ENCODE measurements around the gene MRPL52.
"Not testable (repeated sequence)": the region's sequence is repeated elsewhere in the genome, so short reads cannot be mapped to it uniquely, and the experiment has no call there.

Gene MRPL52

DNA sequence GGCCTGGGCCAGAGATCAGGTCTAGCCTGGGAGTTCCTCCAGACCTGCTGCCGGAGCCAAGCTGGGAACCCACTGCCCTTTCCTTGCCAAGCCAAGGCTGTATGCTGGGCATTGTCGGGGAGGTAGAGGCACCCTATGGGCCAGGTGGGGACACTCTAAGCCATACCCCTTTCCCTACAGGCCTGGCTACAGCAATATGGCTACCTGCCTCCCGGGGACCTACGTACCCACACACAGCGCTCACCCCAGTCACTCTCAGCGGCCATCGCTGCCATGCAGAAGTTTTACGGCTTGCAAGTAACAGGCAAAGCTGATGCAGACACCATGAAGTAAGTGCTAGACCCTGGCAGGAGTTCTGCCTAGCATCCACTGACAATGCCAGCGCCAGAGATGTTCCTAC lies 11.6 kb downstream of the MRPL52 start:
- no peak for DNase-seq

DNA sequence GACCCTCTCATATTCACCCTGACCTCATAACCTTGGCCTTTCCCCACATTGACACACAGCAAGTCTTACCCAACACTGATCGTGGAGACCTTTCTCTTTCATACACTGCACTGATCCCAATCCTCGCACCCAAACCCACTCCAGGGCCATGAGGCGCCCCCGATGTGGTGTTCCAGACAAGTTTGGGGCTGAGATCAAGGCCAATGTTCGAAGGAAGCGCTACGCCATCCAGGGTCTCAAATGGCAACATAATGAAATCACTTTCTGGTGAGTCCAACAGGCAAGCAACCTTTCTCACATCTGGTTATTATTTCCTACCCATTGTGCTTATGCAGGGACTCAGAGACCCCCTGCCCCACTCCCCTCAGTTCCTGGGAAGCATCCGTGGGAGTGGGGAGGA lies 12.1 kb downstream of the MRPL52 start:
- no peak for DNase-seq

DNA sequence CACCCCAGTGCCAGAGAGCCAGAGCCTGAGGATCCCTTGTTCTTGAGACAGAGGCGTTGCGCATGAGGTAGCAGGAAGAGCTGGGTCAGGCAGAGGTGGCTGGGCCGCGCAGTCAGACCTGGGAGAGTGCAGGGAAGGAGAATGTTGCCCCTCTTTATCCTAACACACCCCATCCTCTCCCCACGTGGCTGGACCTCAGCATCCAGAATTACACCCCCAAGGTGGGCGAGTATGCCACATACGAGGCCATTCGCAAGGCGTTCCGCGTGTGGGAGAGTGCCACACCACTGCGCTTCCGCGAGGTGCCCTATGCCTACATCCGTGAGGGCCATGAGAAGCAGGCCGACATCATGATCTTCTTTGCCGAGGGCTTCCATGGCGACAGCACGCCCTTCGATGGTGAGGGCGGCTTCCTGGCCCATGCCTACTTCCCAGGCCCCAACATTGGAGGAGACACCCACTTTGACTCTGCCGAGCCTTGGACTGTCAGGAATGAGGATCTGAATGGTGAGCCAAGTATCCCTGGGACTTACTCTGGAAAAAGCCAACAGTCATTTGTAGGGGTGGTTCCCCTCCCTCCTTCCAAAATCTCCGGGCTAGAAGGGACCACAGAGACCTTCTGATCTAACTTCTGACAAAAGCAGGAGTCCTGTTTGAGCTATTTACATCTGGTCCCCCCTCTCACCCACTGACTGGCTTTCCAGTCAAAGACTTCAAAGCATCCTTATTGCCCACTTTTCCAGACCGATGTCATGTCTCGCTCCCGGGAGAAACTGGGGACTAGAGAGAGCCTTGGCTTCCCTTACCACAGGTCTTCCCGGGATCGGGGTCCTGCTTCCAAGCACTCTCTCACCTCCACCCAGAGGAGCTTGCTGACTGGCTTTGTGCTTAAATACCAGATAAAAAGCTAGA lies 12.8 kb downstream of the MRPL52 start:
- no peak for DNase-seq

DNA sequence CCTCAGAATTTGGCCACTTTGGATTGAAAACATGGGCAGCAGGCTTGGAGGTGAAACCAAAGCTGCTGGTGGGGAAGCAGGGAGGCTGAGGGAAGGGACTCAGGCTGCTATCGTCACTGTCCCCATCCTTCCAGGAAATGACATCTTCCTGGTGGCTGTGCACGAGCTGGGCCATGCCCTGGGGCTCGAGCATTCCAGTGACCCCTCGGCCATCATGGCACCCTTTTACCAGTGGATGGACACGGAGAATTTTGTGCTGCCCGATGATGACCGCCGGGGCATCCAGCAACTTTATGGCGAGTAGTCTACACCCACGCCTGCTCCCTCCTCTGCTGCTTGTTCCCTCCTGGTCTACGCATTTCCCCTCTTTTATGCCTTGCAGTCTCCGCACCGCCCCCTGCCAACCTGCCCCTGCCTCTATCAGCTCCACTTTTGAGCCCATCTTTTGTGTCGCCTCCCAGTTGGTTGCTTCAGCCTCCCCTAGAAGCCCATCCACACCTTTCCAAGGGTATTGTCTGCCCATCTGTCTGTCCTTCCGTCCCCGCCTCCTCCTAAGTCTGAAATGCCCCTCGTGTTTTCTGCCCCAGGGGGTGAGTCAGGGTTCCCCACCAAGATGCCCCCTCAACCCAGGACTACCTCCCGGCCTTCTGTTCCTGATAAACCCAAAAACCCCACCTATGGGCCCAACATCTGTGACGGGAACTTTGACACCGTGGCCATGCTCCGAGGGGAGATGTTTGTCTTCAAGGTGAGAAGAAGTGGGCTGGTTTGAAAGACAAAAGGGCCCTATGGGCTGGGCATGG lies 13.6 kb downstream of the MRPL52 start:
- DNase-seq = no peak

DNA sequence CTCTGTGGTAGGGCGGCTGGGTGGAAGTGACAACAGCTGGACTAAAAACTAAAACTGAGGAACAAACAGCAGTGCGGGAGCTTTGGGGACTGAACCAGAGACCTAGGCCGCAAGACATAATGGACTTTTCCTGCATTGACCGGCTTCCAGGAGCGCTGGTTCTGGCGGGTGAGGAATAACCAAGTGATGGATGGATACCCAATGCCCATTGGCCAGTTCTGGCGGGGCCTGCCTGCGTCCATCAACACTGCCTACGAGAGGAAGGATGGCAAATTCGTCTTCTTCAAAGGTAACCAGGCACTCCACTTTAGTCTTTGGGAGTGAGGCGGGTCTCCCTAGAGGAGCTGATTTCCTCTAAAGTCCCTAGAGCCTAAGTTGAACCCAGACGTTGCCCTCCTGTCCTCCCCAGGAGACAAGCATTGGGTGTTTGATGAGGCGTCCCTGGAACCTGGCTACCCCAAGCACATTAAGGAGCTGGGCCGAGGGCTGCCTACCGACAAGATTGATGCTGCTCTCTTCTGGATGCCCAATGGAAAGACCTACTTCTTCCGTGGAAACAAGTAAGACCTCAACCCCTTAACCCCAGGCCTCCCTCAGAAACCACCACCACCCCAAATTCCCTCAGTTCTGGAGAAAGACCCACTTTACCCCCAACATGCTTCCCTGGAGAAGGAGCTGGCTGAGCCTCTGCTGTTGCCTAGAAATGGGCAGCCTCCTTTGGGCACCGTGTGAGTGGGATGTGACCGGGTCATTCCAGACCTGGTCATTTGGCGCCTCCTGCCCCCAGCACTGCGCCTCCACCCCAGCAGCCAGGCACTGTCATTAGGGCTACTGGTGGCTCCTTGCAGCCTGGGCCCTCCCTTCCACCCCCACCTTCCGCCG lies 14.8 kb downstream of the MRPL52 start:
- no peak for DNase-seq

DNA sequence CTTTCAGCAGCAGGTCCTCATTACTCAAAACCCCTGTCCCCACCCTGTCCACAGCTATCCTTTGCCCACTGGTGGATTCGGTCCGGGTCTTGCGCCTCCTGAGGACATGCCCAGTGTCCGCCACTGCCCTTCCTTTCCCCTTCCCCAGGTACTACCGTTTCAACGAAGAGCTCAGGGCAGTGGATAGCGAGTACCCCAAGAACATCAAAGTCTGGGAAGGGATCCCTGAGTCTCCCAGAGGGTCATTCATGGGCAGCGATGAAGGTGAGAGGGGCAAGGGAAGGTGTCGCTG lies 15.4 kb downstream of the MRPL52 start:
- no peak for DNase-seq

DNA sequence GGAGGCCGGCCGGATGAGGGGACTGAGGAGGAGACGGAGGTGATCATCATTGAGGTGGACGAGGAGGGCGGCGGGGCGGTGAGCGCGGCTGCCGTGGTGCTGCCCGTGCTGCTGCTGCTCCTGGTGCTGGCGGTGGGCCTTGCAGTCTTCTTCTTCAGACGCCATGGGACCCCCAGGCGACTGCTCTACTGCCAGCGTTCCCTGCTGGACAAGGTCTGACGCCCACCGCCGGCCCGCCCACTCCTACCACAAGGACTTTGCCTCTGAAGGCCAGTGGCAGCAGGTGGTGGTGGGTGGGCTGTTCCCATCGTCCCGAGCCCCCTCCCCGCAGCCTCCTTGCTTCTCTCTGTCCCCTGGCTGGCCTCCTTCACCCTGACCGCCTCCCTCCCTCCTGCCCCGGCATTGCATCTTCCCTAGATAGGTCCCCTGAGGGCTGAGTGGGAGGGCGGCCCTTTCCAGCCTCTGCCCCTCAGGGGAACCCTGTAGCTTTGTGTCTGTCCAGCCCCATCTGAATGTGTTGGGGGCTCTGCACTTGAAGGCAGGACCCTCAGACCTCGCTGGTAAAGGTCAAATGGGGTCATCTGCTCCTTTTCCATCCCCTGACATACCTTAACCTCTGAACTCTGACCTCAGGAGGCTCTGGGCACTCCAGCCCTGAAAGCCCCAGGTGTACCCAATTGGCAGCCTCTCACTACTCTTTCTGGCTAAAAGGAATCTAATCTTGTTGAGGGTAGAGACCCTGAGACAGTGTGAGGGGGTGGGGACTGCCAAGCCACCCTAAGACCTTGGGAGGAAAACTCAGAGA lies 16.3 kb downstream of the MRPL52 start:
- DNase-seq = no peak

DNA sequence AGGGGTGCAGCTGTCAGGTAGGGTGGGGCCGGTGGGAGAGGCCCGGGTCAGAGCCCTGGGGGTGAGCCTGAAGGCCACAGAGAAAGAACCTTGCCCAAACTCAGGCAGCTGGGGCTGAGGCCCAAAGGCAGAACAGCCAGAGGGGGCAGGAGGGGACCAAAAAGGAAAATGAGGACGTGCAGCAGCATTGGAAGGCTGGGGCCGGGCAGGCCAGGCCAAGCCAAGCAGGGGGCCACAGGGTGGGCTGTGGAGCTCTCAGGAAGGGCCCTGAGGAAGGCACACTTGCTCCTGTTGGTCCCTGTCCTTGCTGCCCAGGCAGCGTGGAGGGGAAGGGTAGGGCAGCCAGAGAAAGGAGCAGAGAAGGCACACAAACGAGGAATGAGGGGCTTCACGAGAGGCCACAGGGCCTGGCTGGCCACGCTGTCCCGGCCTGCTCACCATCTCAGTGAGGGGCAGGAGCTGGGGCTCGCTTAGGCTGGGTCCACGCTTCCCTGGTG lies 17.2 kb downstream of the MRPL52 start:
- no peak for DNase-seq

DNA sequence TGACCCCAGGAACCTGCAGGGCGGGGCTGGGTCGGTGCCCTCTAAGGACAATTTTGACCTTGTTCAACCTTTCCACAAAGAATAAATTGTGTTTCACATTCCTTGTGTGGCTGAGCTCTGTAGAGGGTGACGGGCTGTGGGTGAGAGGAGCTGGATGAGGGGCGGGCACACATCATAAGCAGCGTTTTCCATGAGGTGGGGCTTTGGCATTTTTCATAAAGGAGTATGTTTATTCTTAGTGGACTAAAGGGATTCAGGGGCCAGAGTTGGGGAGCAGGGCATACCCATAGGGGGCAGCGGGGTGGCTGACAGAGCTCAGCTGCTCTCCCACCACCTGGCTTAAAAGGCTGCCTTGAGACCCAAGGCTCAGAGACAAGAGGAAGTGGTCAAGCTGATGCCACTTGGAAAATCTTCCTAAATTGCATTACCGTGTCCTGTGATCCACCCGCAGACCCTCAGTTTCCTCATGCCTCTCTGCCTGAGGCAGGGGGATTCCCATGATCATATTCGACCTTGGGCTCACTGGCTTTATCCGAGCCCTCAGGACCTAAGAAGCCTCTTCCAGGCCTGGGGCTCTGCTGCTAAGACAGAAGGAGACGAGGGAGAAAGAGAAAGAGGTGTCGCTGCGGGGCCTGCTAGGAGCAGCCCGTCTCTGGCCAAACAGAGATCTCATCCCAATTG lies 18.1 kb downstream of the MRPL52 start:
- no peak for DNase-seq

DNA sequence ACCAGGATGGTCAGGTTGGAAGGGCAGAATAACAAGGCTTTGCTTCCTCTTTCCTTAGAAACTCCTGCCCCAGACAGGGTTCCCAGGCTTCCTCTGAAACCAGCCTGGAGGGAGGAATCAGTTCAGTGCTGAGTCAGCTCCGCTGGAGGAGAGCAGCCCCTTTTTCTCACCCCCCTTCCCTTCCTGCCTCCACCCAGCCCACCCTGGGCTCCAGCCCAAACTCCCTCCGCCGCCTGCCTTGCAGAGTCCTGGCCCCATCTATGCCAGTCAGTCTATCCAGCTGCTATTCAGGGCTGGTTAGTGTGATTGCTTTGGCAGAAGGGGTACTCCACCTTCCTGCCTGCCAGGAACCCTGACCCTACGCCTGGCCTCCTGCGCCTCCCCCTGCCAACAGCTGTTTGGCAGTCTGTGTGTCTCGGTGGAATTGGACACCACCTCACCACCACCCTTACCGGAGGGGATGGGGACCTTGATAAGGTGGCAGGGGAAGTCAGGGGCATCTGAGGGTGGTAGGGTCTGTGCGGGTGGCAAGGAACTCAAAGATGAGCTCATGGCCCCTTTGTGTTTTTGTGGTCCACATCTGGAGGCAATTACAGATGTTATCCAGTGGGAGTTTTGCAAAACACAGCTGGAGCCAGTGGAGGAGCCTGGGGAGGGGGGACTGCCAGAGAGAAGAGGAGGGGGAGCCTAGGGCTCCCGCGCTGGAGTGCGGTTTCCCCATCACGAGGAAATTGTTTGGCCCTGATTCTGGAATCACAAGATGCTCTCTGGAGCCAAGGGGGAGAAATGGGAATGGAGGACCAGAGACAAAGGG lies 18.9 kb downstream of the MRPL52 start:
- no peak for DNase-seq

DNA sequence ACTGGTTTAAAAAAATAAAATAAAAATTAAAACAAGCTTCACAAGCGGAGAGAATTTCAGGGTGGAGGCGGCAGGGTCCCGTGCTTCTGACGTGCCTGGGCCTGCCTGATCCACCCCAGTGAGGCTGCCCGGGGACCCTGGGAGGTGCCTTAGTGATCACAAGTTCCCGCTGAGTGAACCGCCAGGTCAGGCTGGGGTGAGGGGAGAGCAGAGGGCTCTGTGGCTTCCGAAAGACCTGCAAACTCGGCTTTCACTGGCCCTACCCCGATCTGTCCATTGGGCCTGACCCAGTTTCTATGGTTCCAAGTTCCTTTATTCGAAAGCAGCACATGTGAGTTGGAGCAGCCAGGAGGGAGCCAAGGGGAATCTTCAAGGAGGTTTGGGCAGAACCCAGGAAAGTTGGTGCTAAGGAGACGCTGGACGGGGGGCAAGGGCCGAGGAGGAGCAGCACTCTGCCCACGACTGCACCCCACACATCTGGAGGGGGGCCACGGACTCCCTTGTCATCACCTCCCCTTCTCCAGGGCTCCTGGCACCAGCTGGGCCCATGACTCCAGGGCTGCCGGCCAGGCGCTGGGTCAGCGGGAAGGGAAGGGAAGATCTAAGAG lies 19.6 kb downstream of the MRPL52 start:
- no peak for DNase-seq

DNA sequence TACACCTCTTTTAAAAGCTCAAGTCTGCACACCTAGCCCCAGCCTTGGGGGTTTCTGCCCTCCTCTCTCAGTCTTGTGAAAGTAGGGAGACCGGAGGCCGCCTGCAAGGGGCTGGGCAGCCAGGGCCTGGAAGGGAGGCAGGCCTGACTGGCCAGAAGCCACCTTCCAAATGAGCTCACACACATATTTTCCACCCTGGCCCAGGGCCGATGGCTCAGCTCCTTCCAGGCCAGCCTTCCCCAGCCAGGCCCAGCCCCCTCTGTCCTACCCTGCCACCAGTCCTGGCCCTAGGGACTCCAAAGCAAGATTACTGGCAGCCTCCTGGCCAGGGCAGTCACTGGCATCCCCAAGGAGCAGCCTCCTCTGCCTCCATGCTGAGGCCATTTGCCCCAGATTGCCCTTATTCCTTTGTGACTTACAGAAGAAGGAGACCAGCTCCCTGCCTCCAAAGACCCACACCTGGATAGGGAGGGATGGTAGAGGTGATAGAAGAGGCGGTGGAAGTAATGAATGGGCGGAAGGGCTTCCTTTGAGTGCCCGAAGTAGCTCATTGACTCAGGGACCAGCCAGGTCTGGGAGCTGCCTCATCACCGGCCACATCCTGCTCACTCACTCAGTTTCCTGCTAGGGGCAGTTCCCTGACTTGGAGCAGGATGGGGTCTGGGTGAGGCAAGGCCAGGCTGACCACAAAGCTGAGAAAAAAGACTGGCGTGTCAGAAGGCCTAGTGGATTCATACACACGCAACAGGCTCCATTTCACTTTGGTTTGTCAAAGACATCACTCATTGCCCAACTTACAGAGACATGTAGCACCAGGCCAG lies 21.5 kb downstream of the MRPL52 start:
- DNase-seq = no peak

DNA sequence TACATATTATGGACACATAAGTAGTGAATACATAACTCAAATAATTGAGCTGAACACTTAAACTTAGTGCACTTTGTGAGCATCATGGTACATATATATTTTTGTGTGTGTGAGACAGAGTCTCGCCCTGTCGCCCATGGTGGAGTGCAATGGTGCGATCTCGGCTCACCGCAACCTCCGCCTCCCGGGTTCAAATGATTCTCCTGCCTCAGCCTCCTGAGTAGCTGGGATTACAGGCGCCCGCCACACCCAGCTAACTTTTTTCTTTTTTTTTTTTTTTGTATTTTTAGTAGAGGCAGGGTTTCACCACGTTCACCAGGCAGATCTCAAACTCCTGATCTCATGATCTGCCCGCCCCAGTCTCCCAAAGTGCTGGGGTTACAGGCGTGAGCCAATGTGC lies 22.5 kb downstream of the MRPL52 start:
- DNase-seq = not testable (repeated sequence)

DNA sequence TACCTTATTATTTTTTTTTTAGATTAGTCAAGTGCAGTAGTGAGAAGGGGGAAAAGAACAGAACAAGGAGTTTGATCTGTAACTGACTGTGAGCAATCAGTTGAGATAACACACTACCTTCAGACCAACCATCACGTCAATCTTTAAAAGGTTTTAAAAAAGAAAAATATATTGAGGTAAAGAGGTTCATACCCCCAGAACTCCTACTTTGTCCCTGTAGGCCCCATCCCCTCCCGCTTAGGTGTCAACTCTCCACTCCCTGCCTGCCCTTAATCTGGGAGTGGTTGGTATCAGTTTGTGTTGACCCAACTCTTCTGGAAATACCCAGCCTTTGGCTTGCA lies 22.9 kb downstream of the MRPL52 start:
- DNase-seq = no peak

DNA sequence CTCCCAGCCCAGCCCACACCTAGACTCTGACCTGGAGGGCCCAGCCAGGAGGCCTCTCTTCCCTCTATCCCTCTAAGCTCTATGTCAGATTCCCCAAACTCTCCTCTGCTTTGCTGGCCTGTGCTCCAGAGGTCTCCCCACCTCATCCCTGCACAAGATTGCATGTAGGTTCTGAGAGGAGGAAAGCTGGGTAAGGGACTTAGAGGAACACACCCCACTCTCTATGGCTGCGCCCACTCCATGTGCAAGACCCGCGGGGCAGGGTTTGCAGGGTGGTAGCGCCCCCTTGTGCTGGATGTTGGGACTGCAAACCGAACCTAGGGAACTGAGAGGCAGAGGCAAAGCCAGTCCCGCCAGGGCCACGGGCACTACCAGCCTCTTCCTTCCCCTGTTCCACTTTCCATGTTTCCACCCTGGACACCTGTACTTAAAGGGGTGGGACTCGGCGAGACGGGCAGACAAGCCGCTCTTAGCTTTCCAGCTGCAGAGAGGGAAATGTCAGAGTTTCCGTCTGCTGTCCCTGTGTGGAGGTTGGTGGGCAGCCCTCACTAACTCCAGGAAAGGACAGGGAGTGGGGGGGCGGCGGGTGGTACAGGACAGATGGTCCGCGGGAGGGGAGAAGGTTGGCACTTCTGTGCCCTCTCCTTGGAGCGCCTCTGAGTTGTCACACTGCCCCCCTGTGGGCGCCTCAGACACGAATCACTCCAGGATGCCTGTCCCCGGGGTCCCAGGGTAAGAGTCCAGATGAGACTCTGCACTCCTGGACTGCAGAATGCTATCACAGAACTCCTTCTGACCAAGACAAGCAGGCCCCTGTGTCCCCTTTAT lies 23.5 kb downstream of the MRPL52 start:
- no peak for DNase-seq

DNA sequence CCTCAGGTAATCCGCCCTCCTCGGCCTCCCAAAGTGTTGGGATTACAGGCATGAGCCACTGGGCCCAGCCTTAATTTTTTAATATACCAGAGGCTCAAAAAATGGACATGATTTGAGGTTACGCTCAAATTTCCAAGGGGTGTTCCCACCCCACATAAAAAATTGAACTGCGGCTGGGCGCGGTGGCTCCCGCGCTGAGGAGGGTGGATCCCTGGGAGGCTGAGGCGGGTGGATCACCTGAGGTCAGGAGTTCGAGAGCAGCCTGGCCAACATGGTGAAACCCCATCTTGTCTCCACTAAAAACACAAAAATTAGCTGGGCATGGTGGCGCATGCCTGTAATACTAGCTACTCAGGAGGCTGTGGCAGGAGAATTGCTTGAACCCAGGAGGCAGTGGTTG lies 24.6 kb downstream of the MRPL52 start:
- DNase-seq = not testable (repeated sequence)

DNA sequence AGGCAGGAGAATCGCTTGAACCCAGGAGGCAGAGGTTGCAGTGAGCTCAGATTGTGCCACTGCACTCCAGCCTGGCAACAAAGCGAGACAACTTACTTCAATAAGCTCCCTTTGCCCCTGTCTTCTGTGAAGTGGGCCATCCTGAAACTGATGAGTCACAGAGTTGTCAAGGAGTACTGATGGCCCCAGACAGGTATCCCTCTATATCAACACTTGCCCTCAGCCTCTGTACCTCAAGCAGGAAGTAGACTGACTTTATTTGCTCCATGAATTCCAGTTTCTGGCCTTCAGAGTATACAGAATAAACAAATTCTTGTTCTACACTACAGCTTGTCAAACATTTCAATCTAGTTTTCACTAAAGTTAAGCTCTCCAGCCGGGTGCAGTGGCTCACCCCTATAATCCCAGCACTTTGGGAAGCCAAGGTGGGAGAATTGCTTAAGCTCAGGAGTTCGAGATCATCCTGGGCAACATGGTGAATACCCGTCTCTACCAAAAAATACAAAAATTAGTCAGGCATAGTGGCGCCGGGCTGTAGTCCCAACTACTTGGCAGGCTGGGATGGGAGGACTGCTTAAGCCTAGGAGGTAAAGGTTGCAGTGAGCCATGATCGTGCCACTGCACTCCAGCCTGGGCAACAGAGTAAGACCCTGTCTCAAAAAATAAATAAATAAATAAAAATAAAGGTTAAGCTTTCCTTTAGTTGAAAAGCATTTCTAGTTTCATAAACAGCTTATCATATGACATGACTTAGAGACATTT lies 25.5 kb downstream of the MRPL52 start:
- DNase-seq = no peak

DNA sequence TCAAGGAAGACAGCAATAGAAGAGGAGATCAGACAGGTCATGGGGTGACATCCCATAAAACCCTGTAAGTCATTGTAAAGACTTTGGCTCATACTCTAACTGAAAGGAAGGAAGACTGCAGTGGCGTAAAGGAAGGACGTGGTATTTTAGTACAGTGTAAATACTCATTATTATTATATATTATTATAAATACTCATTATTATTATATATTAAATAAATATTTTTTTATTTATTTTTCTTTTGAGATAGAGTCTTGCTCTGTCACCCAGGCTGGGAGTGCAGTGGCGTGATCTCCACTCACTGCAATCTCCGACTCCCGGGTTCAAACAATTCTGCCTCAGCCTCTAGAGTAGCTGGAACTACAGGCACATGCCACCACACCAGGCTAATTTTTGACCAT lies 26.7 kb downstream of the MRPL52 start:
- no peak for DNase-seq

Data from NCI-H2081 treated with DMSO at 0.1 percent for 48 hours (cell line).